ENCODE results near the gene EVI5L.

- TF ChIP-seq CTCF (IDR thresholded peaks at IDR 0.05; ENCODE audit: poor library complexity, severe bottlenecking): peak; percentile 45
- TF ChIP-seq REST (IDR thresholded peaks at IDR 0.05; ENCODE audit: borderline replicate concordance): no peak
- TF ChIP-seq POLR2AphosphoS5 (IDR thresholded peaks at IDR 0.05): no peak
- no peak for TF ChIP-seq TAF1 (IDR thresholded peaks at IDR 0.05; ENCODE audit: low read depth)
- no peak for TF ChIP-seq EZH2 (IDR thresholded peaks at IDR 0.05; ENCODE audit: borderline replicate concordance, insufficient read depth, low read length, poor library complexity, severe bottlenecking)
- no peak for TF ChIP-seq SMC3 (conservative IDR thresholded peaks at IDR 0.05; ENCODE audit: poor library complexity)
- TF ChIP-seq RAD21 (conservative IDR thresholded peaks at IDR 0.05): no peak
- TF ChIP-seq EP300 (conservative IDR thresholded peaks at IDR 0.05; ENCODE audit: poor library complexity, severe bottlenecking): no peak
These were observed 38.8 kb downstream of the EVI5L start for GRCh38 chr19:7868671-7869452.
